Colonic mucosa (tissue), 4 donors: Measurements from ENCODE around the gene ELP4. TPM values are rescaled to one million over a fixed set of nuclear protein-coding genes. Genes with fewer than 3 reads are reported as not detected.

Experiments used
- DNase-seq: peaks from one replicate; pipeline ENCODE4 v3.0.0-alpha.2; 2020
- H3K27ac ChIP-seq: fragments of 200-600 bp; one replicate; pipeline ENCODE4 v1.8.0; 2021
- H3K27me3 ChIP-seq: fragments of 200-600 bp; one replicate; pipeline ENCODE4 v1.8.0; 2021
- H3K36me3 ChIP-seq: fragments of 200-600 bp; one replicate; pipeline ENCODE4 v1.8.0; 2021
- H3K4me1 ChIP-seq: fragments of 200-600 bp; one replicate; pipeline ENCODE4 v1.8.0; 2021; ENCODE audit warnings: mild to moderate bottlenecking
- H3K4me3 ChIP-seq: fragments of 200-600 bp; one replicate; pipeline ENCODE4 v1.8.0; 2021
- H3K9ac ChIP-seq, 2 donors: one replicate each; pipeline ENCODE4 v1.7.0; 2013; ENCODE audit warnings: control low read depth in 2 of 2, low read depth in 2 of 2, low read length in 2 of 2
- H3K9me3 ChIP-seq: fragments of 200-600 bp; one replicate; pipeline ENCODE4 v1.8.0; 2021
- intact Hi-C: fragments of 100-400 bp; cut with DNase I; formaldehyde crosslinking; loops from one replicate; pipeline ENCODE4 v1.14.1; 2022
- total RNA-seq, 2 donors: library from RNA; stranded (reverse); fragmentation: NEBNext Ultra II Directional in 1 of 2; extraction: Animal tissue kit (Norgen Biotek cat#: 25700) in 1 of 2; gene quantifications; one replicate each; pipeline ENCODE4 v1.2.1, GENCODE V29; 2021
- TF ChIP-seq, protein P1 (sequence below): fragments of 200-600 bp; IDR thresholded peaks from one replicate; pipeline ENCODE4 v1.8.0; 2022; ENCODE audit warnings: antibody characterized with exemption, mild to moderate bottlenecking
- donor health status: healthy.
- donor health status: DM: no; HTN: no; CAD: no.
- donor health status: DM: no; HTN: no; CAD: no.

The ELP4 gene
- total RNA-seq, 2 donors from 2014 or later: 17.0 to 22.8 TPM

DNA sequence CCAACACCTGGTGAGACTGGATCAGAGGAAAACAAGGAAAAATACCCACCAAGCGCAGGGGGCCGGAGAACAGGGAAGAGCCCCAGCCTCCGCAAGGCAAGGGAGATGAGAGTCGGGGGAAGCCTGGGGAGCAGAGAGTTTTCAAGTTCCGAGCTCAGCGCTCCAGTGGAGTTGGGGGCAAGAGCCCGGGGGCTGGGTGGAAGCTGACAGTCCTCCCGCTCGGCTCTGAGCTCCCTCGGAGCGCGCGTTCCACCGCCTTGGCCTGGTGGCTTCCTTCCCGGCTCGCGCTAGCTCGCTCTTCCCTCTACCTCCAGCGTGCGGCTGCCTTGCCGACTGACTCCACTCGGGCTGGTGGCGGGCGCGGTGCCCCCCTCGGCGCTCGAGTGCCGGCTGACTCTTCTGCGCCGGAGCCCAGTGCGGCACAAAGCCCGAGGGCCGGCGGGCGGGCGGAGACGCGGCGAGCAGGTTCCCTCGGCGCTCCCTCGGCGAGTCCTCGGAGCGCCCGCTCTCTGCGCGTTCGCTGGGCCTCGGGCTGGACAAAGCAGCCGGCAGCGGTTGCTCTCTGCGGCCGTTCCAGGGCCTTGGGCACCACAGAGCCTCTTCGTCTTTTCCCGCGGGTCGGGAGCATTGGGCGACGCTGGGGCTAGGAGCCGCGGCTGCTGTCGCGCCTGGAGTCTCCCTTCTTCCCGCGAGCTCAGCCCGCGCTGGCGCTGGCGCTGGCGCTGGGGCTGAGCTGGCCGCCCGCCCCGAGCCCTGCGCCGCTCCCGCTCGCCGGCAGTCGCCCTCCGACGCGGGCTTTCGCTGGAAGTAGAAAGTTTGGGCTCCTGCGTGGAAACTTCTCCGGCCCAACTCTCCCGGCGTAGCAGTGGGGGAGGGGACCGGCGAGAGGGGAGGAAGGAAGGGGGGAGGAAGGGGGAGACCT, 300.6 kb downstream of the ELP4 start:
- Histone ChIP-seq H3K4me3 (peak overlapping the region; percentile 16), H3K9me3 (no peaks in the 10 kb centered on the region), H3K36me3 (no peaks in the 10 kb centered on the region), H3K4me1 (peaks cover 33% of the 10 kb centered on the region), H3K27me3 (peaks cover 97% of the 10 kb centered on the region), H3K9ac (no peak overlapping the region), H3K27ac (no peak overlapping the region)
- intact Hi-C loops: no loop called here
- no peak for DNase-seq
- TF ChIP-seq, protein P1, sequence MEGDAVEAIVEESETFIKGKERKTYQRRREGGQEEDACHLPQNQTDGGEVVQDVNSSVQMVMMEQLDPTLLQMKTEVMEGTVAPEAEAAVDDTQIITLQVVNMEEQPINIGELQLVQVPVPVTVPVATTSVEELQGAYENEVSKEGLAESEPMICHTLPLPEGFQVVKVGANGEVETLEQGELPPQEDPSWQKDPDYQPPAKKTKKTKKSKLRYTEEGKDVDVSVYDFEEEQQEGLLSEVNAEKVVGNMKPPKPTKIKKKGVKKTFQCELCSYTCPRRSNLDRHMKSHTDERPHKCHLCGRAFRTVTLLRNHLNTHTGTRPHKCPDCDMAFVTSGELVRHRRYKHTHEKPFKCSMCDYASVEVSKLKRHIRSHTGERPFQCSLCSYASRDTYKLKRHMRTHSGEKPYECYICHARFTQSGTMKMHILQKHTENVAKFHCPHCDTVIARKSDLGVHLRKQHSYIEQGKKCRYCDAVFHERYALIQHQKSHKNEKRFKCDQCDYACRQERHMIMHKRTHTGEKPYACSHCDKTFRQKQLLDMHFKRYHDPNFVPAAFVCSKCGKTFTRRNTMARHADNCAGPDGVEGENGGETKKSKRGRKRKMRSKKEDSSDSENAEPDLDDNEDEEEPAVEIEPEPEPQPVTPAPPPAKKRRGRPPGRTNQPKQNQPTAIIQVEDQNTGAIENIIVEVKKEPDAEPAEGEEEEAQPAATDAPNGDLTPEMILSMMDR: no peak

GRCh38 chr11:31810779-31811647, 301.4 kb downstream of the ELP4 start, which contains the start of gene PAX6:
PAX6 (minus strand) TSS chr11:31811322; CDS start chr11:31806411, 4,911 bp downstream.
- peak within 1 kb of the TSS; percentile 16 for H3K4me3 ChIP-seq
- H3K9me3 ChIP-seq: no peaks in the 10 kb centered on the region
- peaks cover 32% of the 10 kb centered on the region for H3K4me1 ChIP-seq
- no peak within 1 kb of the TSS for H3K9ac ChIP-seq
- no peak for DNase-seq
- H3K36me3 ChIP-seq: no peaks in the 10 kb centered on the region
- intact Hi-C loops: no loop called here
- no peak within 1 kb of the TSS for H3K27ac ChIP-seq
- peaks cover 97% of the 10 kb centered on the region for H3K27me3 ChIP-seq
- TF ChIP-seq, protein P1: no peak

DNA sequence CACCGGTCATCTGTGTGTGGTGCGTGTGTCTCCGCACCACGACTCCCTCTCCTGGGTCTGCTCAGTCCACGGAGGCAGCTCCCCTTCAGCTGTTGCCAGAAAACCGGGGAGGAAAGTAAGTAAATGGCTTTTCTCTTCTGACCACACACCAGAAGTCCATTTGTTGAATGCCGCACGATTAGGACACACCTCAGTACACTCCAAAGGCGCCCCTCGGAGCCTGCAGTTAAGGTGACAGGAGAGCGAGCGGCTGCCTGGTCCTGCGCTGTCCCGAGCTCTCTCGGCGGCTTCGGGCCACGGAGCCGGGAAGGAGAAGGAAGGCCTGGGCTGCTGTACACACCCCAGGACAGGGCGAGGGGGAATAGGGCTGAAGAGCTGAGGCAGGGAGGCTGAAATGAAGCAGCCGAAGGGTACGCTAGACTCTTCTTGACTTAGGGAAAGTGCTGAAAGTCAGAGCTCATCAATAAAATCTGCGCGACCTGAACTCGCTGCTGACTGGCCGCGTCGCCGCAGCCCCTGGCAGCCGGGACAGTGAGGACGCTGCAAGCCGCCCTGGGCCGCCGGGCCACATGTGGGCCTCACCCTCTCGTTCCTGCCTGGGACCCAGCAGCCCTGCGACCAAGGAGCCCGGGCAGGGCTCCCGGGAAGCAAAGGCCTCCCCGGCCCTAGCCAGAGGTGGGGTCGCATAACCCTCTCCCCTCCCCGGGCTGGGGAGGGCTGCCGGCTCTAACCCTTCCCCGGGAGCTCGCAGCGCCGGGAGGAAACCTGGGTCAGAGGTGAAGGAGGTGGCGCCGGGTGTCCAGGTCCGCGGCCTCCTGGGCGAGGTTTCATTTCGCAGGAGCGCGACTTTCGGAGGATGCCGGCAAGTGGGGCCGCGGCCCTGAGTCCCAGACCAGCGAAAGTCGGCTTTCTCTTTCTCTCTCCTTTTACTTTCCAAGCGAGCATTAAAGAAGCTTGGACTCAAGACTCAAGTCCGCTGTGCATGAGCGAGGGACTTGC, 303.1 kb downstream of the ELP4 start:
- Histone ChIP-seq H3K27me3 (peaks cover 97% of the 10 kb centered on the region), H3K27ac (no peak overlapping the region), H3K9ac (no peak overlapping the region), H3K4me1 (peaks cover 43% of the 10 kb centered on the region), H3K4me3 (peak overlapping the region; percentile 37), H3K9me3 (no peaks in the 10 kb centered on the region), H3K36me3 (no peaks in the 10 kb centered on the region)
- TF ChIP-seq, protein P1: no peak
- intact Hi-C loops: no loop called here
- DNase-seq: no peak

DNA sequence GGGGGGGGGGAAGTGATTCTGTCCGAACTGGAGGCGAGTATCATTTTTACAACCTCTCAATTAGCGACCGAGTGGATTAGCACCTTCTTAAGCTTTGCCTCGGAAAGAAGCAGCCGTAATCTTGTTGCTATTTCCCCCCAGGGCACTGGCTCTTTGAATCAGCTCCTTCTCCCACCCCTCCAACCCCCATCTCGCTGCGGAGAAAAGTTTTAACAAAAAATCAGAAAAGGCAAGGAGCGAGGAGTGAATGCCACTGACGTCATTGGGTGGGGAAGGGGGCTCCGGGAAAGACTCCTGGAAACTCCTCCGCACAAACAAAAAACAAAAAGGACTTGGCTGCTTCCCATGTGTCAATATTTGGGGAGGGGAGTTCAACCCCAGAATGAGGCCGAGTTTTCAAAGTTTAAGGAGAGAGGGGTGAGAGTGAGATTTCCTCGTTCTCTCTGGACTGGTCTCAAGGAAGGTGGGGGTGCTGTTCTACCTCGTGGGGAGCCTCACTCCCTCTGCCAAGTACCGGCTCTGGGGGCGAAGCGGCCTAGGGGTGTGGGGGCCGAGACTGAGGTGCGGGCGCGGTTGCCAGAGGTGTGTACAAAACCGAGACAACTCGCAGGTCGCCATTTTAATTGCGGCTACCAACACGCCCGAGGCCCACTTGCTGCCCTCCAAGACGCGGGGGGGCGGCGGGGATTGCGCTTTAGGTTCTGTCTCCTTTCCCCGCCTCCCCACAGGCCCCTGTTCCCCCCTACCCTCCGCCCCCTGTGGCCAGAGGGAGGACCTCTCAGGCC, 304.0 kb downstream of the ELP4 start:
- Histone ChIP-seq H3K27ac (no peak overlapping the region), H3K4me3 (no peak overlapping the region), H3K4me1 (peaks cover 46% of the 10 kb centered on the region), H3K27me3 (peaks cover 97% of the 10 kb centered on the region), H3K36me3 (no peaks in the 10 kb centered on the region), H3K9ac (no peak overlapping the region), H3K9me3 (no peaks in the 10 kb centered on the region)
- TF ChIP-seq, protein P1: no peak
- intact Hi-C loops: no loop called here
- no peak for DNase-seq
